GM19238 (cell line): ENCODE results near the gene VIPR1.
"Not testable (repeated sequence)": the region's sequence is repeated elsewhere in the genome, so short reads cannot be mapped to it uniquely, and the experiment has no call there.

Experiments
- DNase-seq: peaks from one replicate; pipeline ENCODE4 v3.0.0; 2011; ENCODE audit warnings: low spot score; ENCODE audit not compliant: insufficient read length

Gene VIPR1

DNA sequence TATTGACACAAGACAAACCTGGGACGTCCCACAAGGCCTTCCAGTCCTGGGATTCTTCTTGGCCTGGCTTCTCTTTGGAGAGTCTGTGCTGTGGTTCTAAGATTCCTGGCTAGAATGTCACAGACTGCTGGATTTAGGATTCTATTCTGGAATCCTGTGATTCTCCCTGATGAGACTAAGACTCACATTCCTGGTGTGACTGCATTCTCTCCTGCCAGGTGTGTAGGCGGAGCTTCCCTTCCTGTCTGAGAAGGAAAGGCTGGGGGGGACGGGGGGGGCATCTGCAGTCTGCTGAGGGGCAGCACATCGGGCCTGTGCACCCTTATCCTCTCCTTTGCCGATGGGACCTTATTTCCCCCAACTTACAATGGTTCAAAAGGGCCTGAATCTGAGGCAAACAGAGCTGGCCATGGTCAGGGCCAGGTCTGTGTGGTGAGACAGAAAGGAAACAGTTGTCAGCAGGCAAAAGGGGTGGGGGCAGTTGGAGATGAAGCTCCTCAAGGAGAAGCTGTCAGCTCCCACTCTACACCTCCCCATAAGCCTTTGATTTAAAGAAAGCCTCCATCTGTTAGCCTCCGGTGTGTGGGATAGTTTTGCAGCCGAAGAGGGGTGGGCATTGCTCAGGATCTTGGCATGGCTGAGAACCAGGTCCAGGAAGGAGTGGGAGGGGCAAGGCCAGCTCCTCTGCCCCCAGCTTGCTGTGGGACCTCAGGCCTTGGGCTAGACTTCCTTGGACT, 30.9 kb downstream of the VIPR1 start:
- DNase-seq, result no peak

- peak; percentile 41 for DNase-seq
Observed at GRCh38 chr3:42535981-42536784, 33.7 kb downstream of the VIPR1 start.

DNA sequence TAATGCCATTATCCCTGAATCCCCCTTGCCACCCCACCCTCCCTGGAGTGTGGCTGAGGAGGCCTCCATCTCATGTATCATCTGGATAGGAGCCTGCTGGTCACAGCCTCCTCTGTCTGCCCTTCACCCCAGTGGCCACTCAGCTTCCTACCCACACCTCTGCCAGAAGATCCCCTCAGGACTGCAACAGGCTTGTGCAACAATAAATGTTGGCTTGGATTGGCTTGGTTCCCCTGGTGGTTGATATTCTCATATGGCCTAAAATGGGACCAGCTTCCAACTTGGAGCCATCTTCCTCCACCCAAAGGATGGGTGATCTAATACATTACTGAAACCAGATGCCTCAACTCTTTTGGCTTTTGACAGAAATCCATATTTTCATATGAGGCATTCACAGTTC, 34.9 kb downstream of the VIPR1 start:
- DNase-seq, result no peak

DNA sequence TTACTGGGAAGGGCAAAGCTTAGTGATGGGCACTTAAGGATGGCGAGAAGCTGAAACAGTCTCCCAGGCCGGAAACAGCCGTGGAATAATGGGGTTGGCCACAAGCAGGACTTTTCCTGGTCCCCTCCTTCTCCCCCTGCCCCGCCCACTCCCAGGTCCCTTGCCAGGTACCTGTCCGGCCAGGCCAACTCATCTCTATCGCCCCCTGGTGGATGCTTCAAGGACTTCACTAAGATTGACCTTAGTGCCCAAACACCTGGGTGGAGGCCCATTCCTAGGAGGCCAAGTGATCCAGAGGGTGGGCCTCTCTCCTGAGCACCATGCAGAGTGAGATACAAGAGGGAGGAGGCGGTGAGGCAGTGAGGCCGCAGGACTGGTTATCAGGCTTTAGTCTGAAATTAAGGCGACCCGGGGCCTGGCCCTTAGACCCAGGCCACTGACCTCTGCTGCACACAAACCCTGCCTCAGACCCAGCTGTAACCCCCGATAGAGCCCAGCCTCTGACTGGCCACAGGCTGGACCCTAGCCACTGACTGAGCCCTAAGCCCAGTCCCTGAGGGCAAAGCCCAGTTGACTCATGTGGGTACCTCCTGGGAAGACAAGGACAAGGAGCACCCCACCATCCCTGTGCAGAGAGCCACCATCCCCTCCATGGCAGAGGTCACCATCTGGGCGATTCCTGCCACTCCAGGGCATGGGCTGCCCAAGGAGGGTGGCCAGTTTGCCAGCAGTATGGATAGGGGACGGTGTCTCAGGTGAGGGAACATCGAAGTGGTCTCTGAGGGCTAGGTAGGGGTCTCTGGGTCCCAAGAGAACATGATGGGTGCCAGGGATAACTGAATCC, 37.6 kb downstream of the VIPR1 start:
- peak; percentile 71 for DNase-seq

DNA sequence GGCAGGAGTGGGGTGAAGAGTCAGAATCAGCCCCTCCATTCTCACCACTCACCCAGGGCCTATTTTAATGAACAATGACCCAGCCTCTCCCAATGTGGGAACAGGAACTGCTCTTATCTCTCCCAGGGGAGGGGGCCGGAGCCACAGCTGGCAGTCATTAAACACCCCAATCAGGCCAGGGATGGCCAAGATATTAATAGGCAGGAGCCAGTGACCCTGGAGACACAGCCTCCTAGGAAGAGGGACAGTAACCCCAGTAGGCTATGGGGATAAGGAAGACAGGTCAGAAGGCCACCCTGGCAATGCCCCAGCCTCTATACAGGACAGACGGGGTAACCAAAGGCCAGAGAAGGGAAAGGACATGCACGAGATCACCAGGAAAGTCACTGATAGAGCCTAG, 38.6 kb downstream of the VIPR1 start:
- DNase-seq, result no peak

DNA sequence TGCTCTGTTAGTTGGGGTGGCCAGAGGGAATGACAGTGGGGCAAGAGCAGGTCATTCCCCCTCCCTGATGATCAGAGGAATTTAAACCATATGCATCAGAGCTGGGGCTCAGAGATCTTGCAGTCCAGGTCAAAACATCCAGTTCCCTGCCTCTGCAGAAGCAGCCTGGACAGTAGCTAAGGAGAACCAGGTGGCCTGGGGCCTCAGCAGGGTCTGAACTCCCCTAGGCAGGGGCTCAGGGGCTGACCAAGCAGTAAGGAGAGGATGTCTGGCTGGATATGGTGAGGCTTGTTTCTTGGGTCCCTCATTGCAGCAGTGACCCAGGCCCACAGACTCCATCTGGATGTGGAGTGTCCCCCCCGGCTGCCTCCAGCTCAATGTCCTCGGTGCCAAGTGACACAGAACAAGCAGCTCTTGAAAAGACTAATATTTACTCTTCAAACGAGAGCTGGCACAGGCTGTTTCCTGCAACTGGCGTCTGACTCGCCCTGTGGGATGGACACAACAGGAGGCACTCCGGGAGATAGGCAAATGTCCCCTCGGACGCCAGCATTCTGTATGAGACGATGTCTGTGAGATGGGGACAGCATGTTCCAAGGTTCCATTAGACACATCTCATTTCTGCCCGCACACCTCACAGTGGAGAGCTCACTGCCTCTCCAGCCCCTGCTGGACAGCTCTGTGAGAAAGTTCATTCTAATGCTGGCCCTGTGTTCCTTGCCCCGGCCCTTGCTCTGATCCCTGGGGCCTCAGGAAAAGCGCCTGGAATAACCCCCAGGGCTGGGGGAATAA, 42.2 kb downstream of the VIPR1 start:
- no peak for DNase-seq

GRCh38 chr3:42545284-42545900, 42.9 kb downstream of the VIPR1 start:
- DNase-seq, result no peak

- DNase-seq, result no peak
Observed at GRCh38 chr3:42546691-42547213, 44.3 kb downstream of the VIPR1 start.

DNA sequence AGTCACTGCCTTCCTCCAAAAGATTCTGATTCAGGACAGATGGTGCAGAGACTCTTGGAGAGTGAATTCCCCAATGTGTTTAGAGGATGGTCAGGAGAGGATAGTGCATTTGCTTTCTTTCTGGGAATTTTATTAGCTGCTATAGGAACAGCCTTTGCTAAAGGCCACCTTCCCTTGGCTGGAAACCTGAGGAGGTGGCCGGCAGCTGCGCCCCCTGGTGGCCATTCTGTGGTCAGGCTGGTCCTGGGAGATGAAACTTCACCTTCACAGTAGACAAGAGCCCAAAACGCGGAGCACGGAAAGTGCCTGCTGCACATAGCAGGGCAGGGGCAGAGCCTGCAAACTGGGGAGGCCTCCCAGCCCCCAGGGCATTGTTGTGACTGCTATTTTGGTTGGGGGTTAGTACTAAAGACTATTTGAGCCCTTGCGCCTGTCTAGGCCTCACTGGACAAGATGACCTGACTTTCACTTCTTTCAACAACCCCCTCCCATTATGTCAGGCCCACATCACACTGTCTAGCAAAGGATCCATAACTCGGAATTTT, 45.0 kb downstream of the VIPR1 start:
- DNase-seq, result peak; percentile 56

DNA sequence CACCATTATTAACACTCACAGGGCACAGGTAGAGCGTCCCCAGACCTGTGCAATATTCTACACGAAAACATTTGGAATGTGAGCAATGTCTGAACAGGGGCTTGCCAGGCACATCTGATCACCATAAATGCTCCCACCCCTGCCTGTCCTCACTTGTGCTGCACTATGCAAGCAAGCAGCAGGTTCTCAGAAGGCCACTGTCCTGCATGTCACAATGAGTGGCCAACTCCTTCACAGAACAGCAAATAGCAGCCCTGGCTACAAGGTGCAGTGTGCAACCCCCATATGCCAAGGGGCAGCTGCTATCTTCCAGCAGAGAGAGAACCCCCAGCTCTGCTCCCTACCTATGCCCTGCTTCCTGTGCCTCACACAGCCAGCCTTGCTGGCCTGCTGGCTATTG, 46.7 kb downstream of the VIPR1 start:
- DNase-seq, result no peak

DNA sequence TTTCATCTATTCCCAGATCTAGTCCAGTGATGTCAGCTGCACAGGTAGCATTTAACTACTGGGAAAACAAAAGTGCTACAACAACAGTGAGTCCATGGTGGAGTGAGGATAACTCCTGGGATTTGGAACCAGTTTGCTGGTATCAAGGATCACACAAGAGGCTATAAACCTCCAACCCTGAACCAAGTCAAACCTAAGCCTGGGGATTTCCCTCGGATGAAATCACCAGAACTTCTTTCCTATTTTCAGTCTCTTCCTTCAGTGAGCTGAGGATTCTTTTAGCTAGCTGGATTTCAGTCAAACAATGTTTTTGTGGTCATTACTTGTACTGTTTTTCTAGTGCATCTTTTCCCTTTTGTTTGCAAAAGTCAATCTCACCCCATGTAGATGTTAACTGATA, 47.8 kb downstream of the VIPR1 start:
- DNase-seq, result no peak

GRCh38 chr3:42552830-42553229, 50.4 kb downstream of the VIPR1 start:
- DNase-seq, result no peak

GRCh38 chr3:42556089-42556632, 53.7 kb downstream of the VIPR1 start:
- no peak for DNase-seq

GRCh38 chr3:42556817-42557216, 54.4 kb downstream of the VIPR1 start:
- DNase-seq, result not testable (repeated sequence)

- no peak for DNase-seq
Observed at GRCh38 chr3:42557854-42558253, 55.4 kb downstream of the VIPR1 start.

GRCh38 chr3:42562047-42562907, 59.8 kb downstream of the VIPR1 start:
- no peak for DNase-seq

GRCh38 chr3:42569593-42570142, 67.2 kb downstream of the VIPR1 start:
- no peak for DNase-seq

DNA sequence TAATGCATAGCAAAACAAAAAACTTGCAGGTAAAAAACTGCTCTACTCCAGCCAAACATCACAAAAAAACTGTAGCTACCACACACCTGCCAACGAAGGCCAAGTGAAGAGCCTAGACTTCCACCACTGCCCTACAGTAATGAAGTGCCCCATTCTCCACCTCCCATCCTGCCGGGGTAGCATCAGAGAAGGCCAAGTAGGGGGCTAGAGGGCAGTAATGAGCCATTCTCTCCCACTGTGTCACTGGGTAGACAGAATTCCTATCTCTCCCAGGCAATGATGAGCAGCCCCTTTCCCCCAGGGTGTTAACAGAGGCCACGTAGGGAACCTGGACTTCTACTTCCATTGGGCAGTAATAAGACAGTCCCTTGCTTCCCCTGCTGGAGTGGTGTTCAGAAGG, 69.8 kb downstream of the VIPR1 start:
- no peak for DNase-seq
